Measurements from ENCODE around the gene RAE1.

RAE1 gene

GRCh38 chr20:57420571-57421252, 69.7 kb downstream of the RAE1 start:
- H3K27me3 ChIP-seq (replicated peaks; ENCODE audit: control insufficient read depth, insufficient read depth, low read length), result no peaks in the 10 kb centered on the region
- no peak for TF ChIP-seq CTCF (IDR thresholded peaks at IDR 0.05; ENCODE audit: insufficient read depth, low read length, poor library complexity, severe bottlenecking)
- H3K4me3 ChIP-seq (replicated peaks; ENCODE audit: low read depth, low read length), result no peak overlapping the region
- no peaks in the 10 kb centered on the region for H3K36me3 ChIP-seq (ENCODE audit: control insufficient read depth, insufficient read depth, low read length)
- no peak for DNase-seq (ENCODE audit: extremely low read depth, insufficient read length)

- no peak for DNase-seq (ENCODE audit: extremely low read depth, insufficient read length)
- no peaks in the 10 kb centered on the region for H3K27me3 ChIP-seq (replicated peaks; ENCODE audit: control insufficient read depth, insufficient read depth, low read length)
- no peak overlapping the region for H3K4me3 ChIP-seq (replicated peaks; ENCODE audit: low read depth, low read length)
- no peaks in the 10 kb centered on the region for H3K36me3 ChIP-seq (ENCODE audit: control insufficient read depth, insufficient read depth, low read length)
- no peak for TF ChIP-seq CTCF (IDR thresholded peaks at IDR 0.05; ENCODE audit: insufficient read depth, low read length, poor library complexity, severe bottlenecking)
Measured at GRCh38 chr20:57421253-57422220, 70.5 kb downstream of the RAE1 start.

- DNase-seq (ENCODE audit: extremely low read depth, insufficient read length), result no peak
- Histone ChIP-seq H3K36me3 (ENCODE audit: control insufficient read depth, insufficient read depth, low read length) (no peaks in the 10 kb centered on the region), H3K27me3 (replicated peaks; ENCODE audit: control insufficient read depth, insufficient read depth, low read length) (no peaks in the 10 kb centered on the region), H3K4me3 (replicated peaks; ENCODE audit: low read depth, low read length) (no peak overlapping the region)
- no peak for TF ChIP-seq CTCF (IDR thresholded peaks at IDR 0.05; ENCODE audit: insufficient read depth, low read length, poor library complexity, severe bottlenecking)
Measured at GRCh38 chr20:57422254-57422653, 71.2 kb downstream of the RAE1 start.

- Histone ChIP-seq H3K36me3 (ENCODE audit: control insufficient read depth, insufficient read depth, low read length) (no peaks in the 10 kb centered on the region), H3K4me3 (replicated peaks; ENCODE audit: low read depth, low read length) (no peak overlapping the region), H3K27me3 (replicated peaks; ENCODE audit: control insufficient read depth, insufficient read depth, low read length) (no peaks in the 10 kb centered on the region)
- TF ChIP-seq CTCF (IDR thresholded peaks at IDR 0.05; ENCODE audit: insufficient read depth, low read length, poor library complexity, severe bottlenecking), result no peak
- no peak for DNase-seq (ENCODE audit: extremely low read depth, insufficient read length)
Measured at GRCh38 chr20:57425150-57426013, 74.3 kb downstream of the RAE1 start.

GRCh38 chr20:57426271-57426689, 75.2 kb downstream of the RAE1 start:
- Histone ChIP-seq H3K27me3 (replicated peaks; ENCODE audit: control insufficient read depth, insufficient read depth, low read length) (no peaks in the 10 kb centered on the region), H3K36me3 (ENCODE audit: control insufficient read depth, insufficient read depth, low read length) (no peaks in the 10 kb centered on the region), H3K4me3 (replicated peaks; ENCODE audit: low read depth, low read length) (no peak overlapping the region)
- DNase-seq (ENCODE audit: extremely low read depth, insufficient read length), result no peak
- TF ChIP-seq CTCF (IDR thresholded peaks at IDR 0.05; ENCODE audit: insufficient read depth, low read length, poor library complexity, severe bottlenecking), result no peak
